GM21515 (cell line): Measurements from ENCODE around the gene SHC2.

Source experiments
- ATAC-seq: cut with Tn5 transposase; IDR thresholded peaks from one replicate; pipeline ENCODE4 v1.9.1; 2021; ENCODE audit not compliant: unreplicated experiment

The SHC2 gene

DNA sequence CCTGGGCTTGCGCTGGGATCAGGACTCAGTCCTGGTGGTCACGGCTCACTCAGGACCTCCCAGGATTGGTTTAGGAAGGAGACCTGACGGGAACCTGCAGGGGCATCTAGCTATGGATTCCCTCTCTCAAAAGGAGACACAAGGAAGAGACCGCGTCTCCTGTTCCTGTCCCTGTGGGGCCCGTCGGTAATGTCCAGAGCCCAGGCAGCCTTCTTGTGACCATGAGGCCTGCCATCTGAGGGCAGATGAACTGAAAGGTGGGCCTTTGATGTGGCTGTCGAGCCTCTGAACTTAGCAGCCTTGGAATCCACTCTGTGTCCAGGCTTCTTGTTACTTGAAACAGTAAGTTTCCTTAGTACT lies 84.7 kb downstream of the SHC2 start:
- ATAC-seq: no peak

DNA sequence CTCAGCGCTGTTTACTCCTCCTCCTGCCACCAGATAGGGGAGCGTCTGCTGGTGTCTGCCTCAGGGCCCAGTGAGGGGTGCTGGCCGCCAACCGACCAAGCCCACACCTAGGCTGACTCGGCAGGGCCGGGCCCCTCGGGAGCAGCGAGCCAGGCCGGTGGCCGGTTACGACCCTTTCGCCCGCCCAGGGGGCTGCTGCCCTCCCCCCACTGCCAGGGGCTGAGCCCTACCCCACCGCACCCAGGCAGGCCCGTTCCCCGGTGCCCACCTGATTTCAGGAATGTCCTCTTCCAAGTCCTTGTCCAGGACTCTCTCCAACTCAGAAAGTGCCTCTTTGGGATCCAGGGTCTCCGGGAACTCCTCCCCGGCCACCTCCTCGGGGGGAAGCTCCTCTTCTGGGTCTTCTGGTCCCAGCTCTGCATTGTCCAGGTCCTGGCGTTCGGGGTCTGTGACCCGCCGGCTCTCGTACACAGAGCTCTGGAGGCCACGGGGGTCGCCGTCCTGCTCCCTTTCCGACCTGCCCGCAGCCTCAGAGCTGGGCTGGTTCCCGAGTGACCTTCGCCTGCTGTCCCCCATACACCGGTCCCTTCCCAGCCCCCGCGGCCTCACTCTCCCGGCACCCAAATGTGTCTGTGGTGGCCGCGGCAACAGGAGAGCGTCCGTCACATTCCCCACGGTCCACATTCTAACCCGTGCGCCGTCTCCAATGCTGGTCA lies 85.3 kb downstream of the SHC2 start:
- no peak for ATAC-seq

DNA sequence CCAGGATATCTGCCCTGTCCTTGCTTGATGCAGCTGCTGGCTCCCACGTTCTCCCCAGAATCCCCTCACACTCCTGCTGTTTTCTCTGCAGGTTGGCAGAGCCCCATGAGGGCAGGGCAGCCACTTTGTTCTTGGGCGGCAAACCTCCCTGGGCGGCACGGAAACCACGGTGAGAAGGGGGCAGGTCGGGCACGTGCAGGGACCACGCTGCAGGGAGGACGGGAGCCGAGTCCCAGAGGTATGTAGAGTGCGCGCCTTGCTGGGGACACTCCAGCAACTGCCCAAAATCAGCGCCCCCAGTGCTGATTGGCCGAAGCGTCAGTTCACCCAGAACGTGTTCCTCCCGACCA lies 86.0 kb downstream of the SHC2 start:
- ATAC-seq: no peak

DNA sequence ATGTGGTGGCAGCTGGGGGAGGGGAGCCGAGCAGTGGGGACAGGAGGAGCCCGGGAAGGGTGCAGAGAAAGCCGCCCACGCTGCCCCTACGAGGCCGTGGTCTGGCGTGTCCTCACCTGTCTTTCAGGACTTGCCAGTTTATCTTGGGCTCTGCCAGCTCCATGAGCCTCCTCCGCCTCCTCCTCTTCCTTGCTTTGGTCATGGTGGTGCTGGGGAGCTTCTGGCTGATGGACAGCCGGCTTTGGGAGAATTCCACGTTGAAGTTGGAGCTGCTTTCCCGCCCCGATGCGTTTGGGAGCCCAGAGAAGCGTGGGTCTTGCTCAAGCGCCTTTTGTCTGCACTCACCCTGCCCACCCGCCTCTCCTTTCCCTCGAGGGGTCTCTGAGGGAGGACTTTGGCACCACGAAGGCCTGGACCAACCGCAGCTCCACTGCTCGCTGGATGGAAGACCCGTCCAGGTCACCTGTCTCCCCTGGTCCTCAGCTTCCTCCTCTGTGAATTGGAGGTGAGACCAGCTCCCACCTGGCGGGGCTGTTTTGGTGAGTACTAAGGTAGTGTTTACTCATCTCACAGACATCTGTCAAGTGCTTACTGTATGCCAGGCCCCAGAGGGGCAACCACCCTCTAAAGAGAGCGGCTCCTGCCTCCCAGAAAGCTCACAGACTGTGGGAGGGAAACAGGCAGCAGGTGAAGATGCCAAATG lies 86.5 kb downstream of the SHC2 start:
- no peak for ATAC-seq

DNA sequence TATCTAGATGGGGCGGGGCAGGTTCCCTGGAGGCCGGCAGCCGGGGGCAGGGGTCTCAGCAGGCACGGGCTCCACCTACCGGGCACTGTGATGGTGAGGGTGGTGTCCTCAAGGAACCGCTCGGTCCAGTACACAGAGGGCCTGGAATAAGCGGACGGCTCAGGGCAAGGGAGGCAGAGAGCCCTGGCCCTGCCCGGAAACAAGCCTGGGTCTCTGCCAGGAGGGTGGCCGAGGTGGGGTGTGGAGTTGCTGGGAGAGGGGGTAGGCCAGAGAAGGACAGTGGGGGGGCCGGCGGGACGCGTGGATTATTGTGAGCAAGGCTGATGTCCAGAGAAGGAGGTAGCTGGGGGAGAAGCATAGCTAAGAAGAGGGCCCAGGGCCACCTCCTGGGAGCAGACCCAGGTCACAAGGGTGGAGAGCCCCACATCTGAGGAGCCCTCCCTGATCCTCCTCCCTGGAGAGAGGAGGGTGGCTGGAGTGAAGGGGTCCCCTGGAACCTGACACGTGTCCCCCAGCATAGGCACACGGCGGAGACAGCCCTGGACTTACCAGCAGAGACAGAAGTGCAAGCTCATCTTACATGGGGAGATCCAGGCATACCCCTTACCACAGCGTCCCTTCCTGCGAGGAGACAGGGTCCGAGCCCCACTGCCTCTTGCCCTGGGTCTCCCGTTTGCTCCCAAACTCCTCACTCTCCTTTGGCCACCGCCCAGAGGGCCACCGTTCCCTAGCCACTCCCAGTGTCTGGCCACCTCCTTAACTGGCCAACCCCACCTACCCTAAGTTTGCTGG lies 87.2 kb downstream of the SHC2 start:
- no peak for ATAC-seq

DNA sequence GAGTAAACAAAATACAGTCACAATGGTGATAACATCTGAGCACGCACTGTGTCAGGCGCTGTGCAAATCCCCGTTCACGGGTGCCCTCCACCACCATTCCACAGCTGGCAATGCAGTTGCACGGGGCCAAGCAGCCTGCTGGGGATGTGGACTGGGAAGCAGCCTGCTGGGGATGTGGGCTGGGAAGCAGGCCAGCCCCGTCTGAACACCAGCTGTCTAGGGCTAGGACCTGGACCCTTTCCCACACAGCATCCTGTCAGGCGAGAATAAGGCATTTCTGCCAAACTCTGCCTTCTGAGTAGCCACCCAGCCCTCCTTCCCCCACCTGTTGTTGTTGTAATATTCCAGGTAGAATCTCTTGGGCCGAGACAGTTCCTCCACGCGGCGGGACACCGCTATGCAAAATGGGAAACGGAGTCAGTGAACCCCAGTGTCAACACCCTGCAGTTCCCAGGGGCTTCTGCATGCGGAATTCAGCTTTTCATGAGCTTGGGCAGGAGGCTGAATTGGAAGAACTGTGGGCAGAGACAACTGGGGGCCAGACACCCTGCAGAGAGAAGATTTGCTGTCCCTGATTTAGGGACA lies 88.4 kb downstream of the SHC2 start:
- no peak for ATAC-seq

DNA sequence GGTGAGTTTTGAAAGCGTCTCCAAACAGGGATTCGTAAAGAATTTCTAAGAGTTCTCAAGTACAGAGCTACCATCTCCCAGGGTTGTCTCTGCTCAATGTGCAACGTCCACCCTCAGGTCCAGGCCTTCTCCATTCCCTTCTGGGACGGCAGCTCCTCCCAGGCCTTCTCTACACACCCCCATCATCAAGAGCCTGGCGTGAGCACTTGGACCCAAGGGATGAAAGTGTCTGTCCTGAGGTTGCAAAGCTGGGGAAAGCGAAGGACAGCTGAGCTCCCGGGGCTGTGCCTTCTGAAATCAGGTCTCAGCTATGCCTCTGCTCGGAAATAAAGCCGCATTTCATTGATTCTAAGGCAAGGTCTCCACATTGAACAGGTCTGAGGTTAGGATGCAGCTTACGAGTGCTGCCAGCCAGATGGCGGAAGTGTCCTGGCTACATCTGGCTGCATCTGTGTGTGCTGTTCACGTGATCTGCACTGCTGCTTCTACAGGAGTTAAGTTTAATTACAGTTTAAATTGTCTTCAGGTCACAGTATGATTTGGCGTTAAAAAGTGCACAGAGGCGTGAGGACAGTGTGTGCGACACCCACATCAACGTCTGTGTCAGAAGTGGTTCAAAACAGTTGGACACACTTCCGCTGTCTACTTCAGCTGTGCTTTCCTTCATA lies 89.2 kb downstream of the SHC2 start:
- ATAC-seq: no peak

DNA sequence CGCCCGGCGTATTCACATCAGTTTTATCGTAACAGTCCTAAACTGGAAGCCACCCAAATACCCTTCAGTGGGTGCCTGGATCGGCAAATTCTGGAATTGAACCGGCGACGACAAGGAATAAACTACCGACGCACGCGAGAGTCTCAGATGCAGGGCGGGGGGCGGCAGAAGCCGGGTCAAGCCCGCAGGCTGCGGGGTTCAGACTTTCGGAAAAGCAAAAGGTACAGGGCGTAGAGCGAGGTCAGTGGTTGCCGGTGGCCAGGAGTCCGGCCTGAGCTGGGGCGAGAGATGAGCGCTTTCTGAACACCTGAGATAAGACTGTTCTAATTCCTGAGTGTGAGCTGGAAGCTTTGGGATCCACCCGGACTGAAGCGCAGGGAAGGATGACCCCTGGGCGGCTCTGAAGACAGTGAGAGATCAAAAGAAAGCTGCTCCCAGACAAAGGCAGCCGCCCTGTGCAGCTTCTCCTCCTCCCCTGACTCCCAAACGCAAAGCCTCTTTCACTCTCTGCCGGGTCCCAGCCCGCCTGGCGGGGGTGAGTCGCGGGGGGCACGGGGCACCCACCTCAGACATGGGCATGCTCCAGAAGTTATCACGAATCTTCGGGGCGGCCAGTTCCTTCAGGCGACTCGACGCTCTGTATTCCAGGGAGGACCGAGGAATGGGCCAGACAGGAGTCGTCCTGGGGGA lies 90.0 kb downstream of the SHC2 start:
- ATAC-seq: no peak

DNA sequence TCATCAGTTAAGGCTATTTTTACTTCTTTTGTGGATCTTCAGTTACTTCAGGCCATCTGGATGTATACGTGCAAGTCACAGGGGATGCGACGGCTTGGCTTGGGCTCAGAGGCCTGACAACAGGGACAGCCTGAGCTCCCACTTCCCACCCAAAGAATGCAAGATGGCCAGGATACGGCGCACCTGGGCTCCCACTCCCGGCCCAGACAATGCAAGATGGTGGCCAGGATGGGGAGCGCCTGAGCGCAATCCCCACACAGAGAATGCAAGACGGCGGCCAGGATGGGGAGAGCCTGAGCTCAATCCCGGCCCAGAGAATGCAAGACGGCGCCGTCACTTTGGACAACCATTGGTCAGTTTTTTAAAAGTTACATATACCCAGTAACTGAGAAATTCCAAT lies 91.0 kb downstream of the SHC2 start:
- no peak for ATAC-seq

DNA sequence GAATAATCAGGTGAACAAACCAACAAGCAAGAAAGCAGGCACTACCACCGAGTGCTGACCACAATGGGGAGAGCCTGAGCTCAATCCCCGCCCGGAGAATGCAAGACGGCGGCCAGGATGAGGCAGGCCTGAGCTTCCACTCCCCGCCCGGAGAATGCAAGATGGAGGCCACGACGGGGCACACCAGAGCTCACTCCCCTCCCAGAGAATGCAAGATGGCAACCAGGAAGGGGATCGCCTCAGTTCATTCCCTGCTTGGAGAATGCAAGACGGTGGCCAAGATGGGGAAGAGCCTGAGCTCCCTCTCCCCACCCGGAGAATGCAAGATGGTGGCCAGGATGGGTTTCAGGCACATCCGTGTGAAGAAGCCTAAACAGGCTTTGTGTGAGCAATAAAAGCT lies 91.6 kb downstream of the SHC2 start:
- ATAC-seq: no peak

DNA sequence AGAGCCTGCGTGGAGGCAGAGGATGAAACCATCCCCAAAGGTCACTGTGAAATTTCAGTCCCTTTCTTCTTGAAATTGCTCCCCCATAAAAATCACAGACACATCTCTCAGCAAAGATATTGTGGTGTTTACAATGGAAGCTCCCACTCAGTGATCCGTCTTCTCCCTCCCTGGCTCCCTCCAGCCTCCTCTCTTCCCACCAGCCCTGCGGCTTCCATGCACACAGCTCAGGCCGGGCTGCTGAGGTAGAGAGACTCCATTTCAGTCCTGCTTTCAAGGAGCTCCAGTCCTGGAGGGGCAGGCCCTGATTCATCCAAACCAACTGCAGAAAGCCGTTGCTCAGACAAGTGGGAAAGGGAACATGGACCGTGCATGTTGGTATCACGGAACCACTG lies 92.2 kb downstream of the SHC2 start:
- no peak for ATAC-seq

DNA sequence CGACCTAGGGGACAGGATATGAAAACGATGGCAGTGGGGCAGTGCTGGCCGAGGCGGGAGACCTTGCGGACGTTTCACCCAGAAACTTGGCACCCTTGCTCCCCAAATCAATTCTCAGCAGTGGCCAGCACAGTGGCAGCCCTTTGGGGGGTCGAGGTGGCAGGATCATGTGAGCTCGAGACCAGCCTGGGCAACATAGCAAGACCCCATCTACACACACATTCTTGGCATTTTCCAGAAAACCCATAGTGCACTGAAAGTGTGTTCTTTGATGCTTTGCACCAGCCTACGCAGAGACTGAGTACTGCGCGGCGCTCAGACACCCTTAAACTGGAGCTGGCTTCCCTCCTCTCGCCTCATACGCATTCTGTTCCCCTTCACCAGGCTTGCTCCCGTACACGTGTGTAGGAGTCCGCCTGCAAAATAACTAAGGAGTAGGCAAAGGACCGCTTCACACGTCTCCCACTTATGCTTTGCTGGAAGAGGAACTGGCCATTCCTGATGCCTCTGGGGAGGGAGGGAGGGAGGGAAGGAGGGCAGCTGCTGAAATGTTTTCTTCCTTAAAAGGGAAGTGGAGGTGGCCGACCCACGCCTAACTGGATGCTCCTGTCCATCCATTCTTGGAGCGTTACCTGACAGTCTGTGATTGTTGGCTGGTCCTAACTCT lies 92.7 kb downstream of the SHC2 start:
- ATAC-seq: no peak

DNA sequence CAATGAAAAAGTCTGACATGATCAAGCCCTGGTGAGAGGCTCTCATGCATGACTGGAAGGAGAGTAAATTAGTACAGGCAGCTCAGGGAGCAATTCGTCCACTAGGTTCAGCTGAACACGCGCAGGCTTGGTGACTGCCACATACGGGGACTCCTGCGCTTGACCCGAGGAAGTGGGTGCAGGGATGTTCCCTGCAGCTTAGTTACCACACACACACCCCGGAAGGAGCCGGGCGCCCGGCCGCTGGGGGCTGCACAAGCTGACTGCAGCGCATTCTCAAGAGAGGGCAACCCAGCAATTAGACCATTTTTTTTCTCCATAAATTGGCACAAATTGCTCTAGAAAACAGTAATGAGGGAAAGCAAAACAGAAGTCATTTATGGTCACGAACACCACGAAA lies 93.3 kb downstream of the SHC2 start:
- no peak for ATAC-seq

DNA sequence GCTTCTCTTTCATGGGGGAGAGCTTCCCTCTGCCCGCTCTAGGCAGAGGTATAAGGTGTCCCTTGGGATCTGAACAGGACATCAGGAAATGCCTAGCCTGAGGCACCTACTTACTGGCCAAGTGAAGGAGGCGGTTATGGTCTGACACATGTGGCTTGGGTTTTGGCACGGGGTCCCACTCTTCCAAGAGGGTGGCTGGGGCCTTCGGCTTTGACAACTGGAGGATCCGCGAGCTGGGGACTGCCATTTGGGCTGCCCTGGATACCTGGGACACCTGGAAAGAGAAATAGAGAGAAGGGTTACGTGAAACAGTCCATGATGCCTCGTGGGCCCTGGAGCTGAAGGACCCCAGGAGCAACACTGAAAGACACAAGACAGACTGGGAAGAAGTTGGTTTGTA lies 93.9 kb downstream of the SHC2 start:
- ATAC-seq: no peak
